ENCODE measurements around the gene PAN2. TPM values are rescaled to one million over a fixed set of nuclear protein-coding genes. Genes with fewer than 3 reads are reported as not detected.

Gene PAN2
- total and polyA plus RNA-seq, 2 donors (not counting 3 experiments of a cell fraction or from before 2014, with no cell fraction given): 21.5 to 21.9 TPM

DNA sequence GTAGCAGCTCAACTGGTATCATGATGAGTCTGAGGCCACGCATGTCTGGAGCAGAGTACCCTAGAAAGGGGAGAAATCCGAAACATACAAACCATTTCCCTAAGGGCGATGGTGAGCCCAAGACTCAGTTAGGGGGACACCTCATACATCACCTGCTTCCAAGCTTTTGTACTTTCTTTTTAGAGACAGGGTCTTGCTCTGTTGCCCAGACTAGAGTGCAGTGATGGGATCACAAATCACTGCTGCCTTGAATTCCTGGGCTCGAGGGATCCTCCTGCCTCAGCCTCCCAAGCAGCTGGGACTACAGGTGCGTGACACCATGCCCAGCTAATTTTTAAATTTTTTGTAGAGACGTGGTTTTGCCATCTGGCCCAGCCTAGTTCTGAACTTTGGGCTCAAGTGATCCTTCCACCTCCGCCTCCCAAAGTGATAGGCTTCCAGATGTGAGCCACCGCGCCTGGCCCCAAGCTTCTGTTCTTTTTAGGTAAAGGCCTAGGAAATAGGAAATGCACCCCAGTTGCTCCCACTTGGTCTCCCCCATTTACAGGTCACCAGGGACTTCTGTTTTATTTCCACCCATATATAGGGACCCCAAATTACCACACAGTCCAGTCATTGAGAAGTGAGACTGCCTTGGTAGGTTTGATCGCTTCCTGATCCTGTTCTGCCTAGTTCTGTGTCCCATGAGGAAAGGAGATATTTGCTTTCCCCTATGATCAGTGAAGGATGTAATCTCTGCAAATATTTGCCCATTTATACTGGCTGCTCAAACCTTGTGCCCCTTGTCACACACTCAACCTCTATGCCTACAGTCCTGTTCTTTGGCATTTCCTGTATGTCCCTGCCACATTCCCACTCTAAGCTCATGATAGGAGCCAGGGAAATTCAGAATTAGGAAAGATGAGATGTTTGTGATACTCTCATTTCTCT, 28.6 kb upstream of the PAN2 start, which contains the start of gene APOF:
TSS of gene APOF (minus strand) at position 728 of the 930 bp plus-strand sequence. CDS start at position 616, 112 bp downstream.
- CTCF ChIA-PET: interaction anchor here (1.1 kb wide), 2 partner anchors 21 to 102 kb away, joined by 3 to 4 read pairs; no protein-coding TSS in a partner anchor
- Histone ChIP-seq H3K27me3 (ENCODE audit: control insufficient read depth in 2 of 2, insufficient read depth in 2 of 2, low read length in 2 of 2) (no peaks in the 10 kb centered on the region), H3K27ac (ENCODE audit: insufficient read depth, low read depth, low read length) (no peak within 1 kb of the TSS), H3K9ac (replicated peaks; ENCODE audit: extremely low read depth, insufficient read depth, low read length) (no peak within 1 kb of the TSS), H3K4me3 (replicated peaks in 1 of 3; ENCODE audit: insufficient read depth in 1 of 3, low read depth in 1 of 3, low read length in 3 of 3) (no peak within 1 kb of the TSS), H4K20me1 (replicated peaks; ENCODE audit: control insufficient read depth, extremely low read depth, insufficient read depth, low read length) (no peaks in the 10 kb centered on the region), H3K4me2 (ENCODE audit: insufficient read depth, low read length) (no peak within 1 kb of the TSS), H3K79me2 (ENCODE audit: control insufficient read depth, insufficient read depth, low read length) (peaks cover 10% of the 10 kb centered on the region), H3K36me3 (ENCODE audit: control insufficient read depth in 2 of 2, extremely low read depth in 1 of 2, insufficient read depth in 2 of 2, low read length in 2 of 2) (no peaks in the 10 kb centered on the region), H3K9me1 (replicated peaks; ENCODE audit: control insufficient read depth, extremely low read depth, insufficient read depth, low read length) (no peaks in the 10 kb centered on the region), H3K4me1 (ENCODE audit: control insufficient read depth, extremely low read depth, insufficient read depth, low read length) (peaks cover 14% of the 10 kb centered on the region), H2AFZ (ENCODE audit: low read depth, low read length) (no peak within 1 kb of the TSS), H3K9me3 (replicated peaks; ENCODE audit: control insufficient read depth, insufficient read depth, low read length) (no peaks in the 10 kb centered on the region)
- DNase-seq (ENCODE audit: low read depth, low spot score) (no peak), FAIRE-seq (no peak)
- no TSS peak for BruUV-seq (replicated peaks)
- dilution Hi-C loops (cut with MboI; ENCODE audit: extremely low pct_ligation_motif_present, low sequenced_read_pairs) (no loop called here), intact Hi-C loops (cut with micrococcal nuclease) (loop anchor here (5.0 kb wide), 1 partner anchor 85 kb away; the partner anchor contains the start of gene TIMELESS)
- POLR2A ChIA-PET: interaction anchor here (0.6 kb wide), 1 partner anchor 31 kb away, joined by 3 read pairs; no protein-coding TSS in a partner anchor
- TF ChIP-seq POLR2AphosphoS5 (IDR thresholded peaks at IDR 0.05; ENCODE audit: insufficient read depth, low read depth, low read length): no peak
- TF ChIP-seq, protein P1, sequence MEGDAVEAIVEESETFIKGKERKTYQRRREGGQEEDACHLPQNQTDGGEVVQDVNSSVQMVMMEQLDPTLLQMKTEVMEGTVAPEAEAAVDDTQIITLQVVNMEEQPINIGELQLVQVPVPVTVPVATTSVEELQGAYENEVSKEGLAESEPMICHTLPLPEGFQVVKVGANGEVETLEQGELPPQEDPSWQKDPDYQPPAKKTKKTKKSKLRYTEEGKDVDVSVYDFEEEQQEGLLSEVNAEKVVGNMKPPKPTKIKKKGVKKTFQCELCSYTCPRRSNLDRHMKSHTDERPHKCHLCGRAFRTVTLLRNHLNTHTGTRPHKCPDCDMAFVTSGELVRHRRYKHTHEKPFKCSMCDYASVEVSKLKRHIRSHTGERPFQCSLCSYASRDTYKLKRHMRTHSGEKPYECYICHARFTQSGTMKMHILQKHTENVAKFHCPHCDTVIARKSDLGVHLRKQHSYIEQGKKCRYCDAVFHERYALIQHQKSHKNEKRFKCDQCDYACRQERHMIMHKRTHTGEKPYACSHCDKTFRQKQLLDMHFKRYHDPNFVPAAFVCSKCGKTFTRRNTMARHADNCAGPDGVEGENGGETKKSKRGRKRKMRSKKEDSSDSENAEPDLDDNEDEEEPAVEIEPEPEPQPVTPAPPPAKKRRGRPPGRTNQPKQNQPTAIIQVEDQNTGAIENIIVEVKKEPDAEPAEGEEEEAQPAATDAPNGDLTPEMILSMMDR (IDR thresholded peaks at IDR 0.05; ENCODE audit: extremely low read depth in 1 of 2, insufficient read depth in 1 of 2, low read depth in 1 of 2, low read length in 2 of 2): no peak
- TF ChIP-seq, protein P2, sequence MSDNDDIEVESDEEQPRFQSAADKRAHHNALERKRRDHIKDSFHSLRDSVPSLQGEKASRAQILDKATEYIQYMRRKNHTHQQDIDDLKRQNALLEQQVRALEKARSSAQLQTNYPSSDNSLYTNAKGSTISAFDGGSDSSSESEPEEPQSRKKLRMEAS (IDR thresholded peaks at IDR 0.05; ENCODE audit: insufficient read depth, insufficient read length): no peak
- no peak for TF ChIP-seq JUN (IDR thresholded peaks at IDR 0.05; ENCODE audit: borderline replicate concordance, insufficient read depth, insufficient read length, low read depth)
